ENCODE measurements around the gene HBE1. TPM values are rescaled to one million over a fixed set of nuclear protein-coding genes. Genes with fewer than 3 reads are reported as not detected.
A peak's percentile ranks its signal among the peaks of the same experiment; 100 is the strongest.

The HBE1 gene
- total and polyA plus RNA-seq, 9 of the 15 experiments (the other 6 are each of a cell fraction or from before 2014, with no cell fraction given): 612 to 10,250 (median 2,181) TPM

DNA sequence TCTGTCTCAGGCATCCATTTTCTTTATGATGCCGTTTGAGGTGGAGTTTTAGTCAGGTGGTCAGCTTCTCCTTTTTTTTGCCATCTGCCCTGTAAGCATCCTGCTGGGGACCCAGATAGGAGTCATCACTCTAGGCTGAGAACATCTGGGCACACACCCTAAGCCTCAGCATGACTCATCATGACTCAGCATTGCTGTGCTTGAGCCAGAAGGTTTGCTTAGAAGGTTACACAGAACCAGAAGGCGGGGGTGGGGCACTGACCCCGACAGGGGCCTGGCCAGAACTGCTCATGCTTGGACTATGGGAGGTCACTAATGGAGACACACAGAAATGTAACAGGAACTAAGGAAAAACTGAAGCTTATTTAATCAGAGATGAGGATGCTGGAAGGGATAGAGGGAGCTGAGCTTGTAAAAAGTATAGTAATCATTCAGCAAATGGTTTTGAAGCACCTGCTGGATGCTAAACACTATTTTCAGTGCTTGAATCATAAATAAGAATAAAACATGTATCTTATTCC, 10.9 kb upstream of the HBE1 start (continued):
- TF ChIP-seq MTA2 (IDR thresholded peaks at IDR 0.05; ENCODE audit: low read depth) (peak; percentile 96), LEF1 (IDR thresholded peaks at IDR 0.05) (peak; percentile 94), ZNF707 (CRISPR knock-in tag; conservative IDR thresholded peaks at IDR 0.05) (0 out of 2 replicates have a peak, but pooled peaks have one; percentile 21), RB1 (IDR thresholded peaks at IDR 0.05; ENCODE audit: low read depth) (peak; percentile 40; the same call in 1 of the 2 replicates), PHB2 (IDR thresholded peaks at IDR 0.05; ENCODE audit: low read depth) (peak; percentile 84), SMAD3 (CRISPR knock-in tag; conservative IDR thresholded peaks at IDR 0.05) (peak; percentile 92), TEAD1 (CRISPR knock-in tag; IDR thresholded peaks at IDR 0.05) (peak in 1 of 2 experiments; percentile 88; a peak in 2 of 4 replicates), ZNF274 (IDR thresholded peaks at IDR 0.05; ENCODE audit: borderline replicate concordance, low read depth, low read length) (peak; percentile 85; the same call in 1 of the 2 replicates), MEF2D (tag; conservative IDR thresholded peaks at IDR 0.05; ENCODE audit: low read depth) (peak; percentile 82; the same call in 1 of the 2 replicates), ESRRA (IDR thresholded peaks at IDR 0.05; ENCODE audit: borderline replicate concordance, low read depth) (peak; percentile 85), SMAD1 (IDR thresholded peaks at IDR 0.05; ENCODE audit: low read depth, low read length, partially characterized antibody) (peak; percentile 78), MEF2A (IDR thresholded peaks at IDR 0.05; ENCODE audit: control insufficient read depth, low read depth, low read length) (peak; percentile 60), ZNF24 (IDR thresholded peaks at IDR 0.05) (peak; percentile 49; the same call in 1 of the 2 replicates), ZNF589 (CRISPR knock-in tag; IDR thresholded peaks at IDR 0.05; ENCODE audit: low read depth) (peak; percentile 98), TSC22D4 (tag; IDR thresholded peaks at IDR 0.05) (no peak)
- TF ChIP-seq, protein P1, sequence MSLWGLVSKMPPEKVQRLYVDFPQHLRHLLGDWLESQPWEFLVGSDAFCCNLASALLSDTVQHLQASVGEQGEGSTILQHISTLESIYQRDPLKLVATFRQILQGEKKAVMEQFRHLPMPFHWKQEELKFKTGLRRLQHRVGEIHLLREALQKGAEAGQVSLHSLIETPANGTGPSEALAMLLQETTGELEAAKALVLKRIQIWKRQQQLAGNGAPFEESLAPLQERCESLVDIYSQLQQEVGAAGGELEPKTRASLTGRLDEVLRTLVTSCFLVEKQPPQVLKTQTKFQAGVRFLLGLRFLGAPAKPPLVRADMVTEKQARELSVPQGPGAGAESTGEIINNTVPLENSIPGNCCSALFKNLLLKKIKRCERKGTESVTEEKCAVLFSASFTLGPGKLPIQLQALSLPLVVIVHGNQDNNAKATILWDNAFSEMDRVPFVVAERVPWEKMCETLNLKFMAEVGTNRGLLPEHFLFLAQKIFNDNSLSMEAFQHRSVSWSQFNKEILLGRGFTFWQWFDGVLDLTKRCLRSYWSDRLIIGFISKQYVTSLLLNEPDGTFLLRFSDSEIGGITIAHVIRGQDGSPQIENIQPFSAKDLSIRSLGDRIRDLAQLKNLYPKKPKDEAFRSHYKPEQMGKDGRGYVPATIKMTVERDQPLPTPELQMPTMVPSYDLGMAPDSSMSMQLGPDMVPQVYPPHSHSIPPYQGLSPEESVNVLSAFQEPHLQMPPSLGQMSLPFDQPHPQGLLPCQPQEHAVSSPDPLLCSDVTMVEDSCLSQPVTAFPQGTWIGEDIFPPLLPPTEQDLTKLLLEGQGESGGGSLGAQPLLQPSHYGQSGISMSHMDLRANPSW (CRISPR knock-in tag; IDR thresholded peaks at IDR 0.05): peak; percentile 71; the same call in 1 of the 2 replicates
- TF ChIP-seq, protein P2, sequence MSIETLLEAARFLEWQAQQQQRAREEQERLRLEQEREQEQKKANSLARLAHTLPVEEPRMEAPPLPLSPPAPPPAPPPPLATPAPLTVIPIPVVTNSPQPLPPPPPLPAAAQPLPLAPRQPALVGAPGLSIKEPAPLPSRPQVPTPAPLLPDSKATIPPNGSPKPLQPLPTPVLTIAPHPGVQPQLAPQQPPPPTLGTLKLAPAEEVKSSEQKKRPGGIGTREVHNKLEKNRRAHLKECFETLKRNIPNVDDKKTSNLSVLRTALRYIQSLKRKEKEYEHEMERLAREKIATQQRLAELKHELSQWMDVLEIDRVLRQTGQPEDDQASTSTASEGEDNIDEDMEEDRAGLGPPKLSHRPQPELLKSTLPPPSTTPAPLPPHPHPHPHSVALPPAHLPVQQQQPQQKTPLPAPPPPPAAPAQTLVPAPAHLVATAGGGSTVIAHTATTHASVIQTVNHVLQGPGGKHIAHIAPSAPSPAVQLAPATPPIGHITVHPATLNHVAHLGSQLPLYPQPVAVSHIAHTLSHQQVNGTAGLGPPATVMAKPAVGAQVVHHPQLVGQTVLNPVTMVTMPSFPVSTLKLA (conservative IDR thresholded peaks at IDR 0.05): peak; percentile 69 to 85
- TF ChIP-seq, protein P3, sequence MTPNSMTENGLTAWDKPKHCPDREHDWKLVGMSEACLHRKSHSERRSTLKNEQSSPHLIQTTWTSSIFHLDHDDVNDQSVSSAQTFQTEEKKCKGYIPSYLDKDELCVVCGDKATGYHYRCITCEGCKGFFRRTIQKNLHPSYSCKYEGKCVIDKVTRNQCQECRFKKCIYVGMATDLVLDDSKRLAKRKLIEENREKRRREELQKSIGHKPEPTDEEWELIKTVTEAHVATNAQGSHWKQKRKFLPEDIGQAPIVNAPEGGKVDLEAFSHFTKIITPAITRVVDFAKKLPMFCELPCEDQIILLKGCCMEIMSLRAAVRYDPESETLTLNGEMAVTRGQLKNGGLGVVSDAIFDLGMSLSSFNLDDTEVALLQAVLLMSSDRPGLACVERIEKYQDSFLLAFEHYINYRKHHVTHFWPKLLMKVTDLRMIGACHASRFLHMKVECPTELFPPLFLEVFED (CRISPR knock-in tag; conservative IDR thresholded peaks at IDR 0.05): peak; percentile 84; the same call in 1 of the 2 replicates
- TF ChIP-seq, protein P4, sequence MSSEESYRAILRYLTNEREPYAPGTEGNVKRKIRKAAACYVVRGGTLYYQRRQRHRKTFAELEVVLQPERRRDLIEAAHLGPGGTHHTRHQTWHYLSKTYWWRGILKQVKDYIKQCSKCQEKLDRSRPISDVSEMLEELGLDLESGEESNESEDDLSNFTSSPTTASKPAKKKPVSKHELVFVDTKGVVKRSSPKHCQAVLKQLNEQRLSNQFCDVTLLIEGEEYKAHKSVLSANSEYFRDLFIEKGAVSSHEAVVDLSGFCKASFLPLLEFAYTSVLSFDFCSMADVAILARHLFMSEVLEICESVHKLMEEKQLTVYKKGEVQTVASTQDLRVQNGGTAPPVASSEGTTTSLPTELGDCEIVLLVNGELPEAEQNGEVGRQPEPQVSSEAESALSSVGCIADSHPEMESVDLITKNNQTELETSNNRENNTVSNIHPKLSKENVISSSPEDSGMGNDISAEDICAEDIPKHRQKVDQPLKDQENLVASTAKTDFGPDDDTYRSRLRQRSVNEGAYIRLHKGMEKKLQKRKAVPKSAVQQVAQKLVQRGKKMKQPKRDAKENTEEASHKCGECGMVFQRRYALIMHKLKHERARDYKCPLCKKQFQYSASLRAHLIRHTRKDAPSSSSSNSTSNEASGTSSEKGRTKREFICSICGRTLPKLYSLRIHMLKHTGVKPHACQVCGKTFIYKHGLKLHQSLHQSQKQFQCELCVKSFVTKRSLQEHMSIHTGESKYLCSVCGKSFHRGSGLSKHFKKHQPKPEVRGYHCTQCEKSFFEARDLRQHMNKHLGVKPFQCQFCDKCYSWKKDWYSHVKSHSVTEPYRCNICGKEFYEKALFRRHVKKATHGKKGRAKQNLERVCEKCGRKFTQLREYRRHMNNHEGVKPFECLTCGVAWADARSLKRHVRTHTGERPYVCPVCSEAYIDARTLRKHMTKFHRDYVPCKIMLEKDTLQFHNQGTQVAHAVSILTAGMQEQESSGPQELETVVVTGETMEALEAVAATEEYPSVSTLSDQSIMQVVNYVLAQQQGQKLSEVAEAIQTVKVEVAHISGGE (CRISPR knock-in tag; IDR thresholded peaks at IDR 0.05): peak in 1 of 3 experiments; percentile 88; a peak in 2 of 6 replicates

All from K562 (cell line).